GM10847 (cell line): ENCODE measurements around the gene ETV3L.

Experiments
- POLR2A ChIP-seq: IDR thresholded peaks from 2 replicates; pipeline ENCODE4 v1.6.1; 2011; ENCODE audit not compliant: insufficient read length; ENCODE audit errors: extremely low read depth

ETV3L gene

DNA sequence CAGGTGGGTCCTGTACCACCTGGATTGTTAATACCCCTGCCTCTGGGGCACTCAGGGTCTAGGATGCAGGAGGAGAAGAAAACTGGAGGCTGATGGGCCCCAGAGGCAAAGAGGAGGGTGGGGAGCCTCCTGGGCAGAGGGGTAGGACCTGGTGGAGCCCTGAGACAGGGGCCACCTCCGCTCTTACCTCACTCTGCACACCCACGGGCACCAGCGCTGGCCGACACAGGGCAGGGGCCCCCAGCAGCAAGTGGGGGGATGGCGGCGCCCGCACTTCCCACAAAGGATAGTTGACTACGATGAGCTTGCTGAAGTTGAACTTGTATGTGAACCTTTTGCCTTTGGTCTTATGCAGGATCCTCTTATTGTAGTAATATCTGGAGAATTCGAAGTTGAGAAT, 1.1 kb downstream of the ETV3L start:
- TF ChIP-seq POLR2A = no peak

DNA sequence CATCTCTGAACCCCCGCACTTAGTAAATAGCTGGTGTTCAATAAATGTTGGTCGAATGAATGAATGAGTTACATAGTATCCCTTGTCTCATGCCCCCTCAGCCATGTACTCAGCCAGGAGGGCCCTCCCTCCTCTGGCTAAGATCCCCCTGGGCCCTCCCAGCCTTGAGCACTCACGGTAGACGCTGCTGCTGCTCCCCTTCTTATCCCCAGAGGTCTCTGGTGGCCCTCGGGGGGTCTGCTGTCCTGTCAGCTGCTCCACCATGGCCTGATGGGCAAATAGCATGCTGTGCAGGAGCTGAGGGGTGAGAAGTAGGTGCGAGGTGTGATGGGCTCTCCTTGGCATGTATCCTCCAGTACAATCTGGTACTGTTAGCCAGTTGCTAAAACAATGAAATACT, 1.9 kb downstream of the ETV3L start:
- TF ChIP-seq POLR2A = no peak

DNA sequence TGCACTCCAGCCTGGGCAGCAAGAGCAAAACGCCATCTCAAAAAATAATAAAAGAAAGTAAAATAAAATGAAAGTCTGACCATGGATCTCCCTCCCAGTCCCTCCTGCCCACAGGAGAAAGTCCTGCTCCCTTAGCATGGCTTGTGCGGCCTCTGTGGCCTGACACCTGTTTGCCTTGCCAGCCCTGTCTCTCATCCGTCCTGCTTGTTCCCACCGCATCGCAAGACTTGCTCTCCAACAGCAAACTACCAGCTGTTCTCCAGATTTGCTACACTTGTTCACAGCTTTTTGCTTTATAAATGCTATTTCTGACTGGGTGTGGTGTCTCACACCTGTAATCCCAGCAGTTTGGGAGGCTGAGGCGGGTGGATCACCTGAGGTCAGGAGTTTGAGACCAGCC, 2.7 kb downstream of the ETV3L start:
- no peak for TF ChIP-seq POLR2A

DNA sequence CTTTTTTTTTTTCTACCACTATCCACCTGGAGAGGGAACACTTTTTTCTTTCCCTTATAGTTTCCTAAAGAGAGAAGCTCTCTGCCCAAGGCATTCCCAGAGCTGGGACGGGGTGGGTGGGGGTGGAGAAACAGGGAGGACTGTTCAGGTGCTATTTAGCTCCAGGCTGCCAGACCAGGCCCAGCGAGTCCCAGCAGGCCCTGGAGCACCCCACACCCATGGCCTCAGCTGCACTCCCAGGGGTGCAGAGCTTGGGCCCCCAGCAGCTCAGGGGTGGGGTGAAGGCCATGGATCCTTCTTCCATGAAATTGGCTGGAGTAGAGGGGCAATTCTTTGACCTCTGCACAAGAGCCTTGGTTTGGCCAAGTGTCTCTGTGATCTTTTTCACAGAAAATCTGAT, 4.1 kb downstream of the ETV3L start:
- no peak for TF ChIP-seq POLR2A

DNA sequence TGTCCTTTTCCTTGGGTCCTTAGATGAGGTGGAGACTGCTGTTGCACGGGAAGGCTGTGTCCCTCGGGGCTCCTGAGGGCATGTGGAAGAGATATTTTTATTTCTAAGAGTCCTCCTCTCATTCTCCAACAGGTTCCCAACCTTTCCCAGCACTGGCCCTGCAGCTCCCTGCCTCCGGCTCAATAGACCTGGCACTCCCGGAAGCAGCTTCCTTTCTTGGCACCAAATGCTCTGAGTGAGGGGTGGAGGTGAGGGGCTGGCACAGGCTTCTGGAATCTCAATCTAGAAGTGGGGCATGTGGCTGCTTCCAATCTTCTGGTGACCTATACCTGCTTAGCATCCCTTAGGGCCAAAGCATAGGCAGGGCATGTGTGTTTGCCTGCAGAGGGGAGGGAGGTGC, 4.5 kb downstream of the ETV3L start:
- TF ChIP-seq POLR2A = no peak

DNA sequence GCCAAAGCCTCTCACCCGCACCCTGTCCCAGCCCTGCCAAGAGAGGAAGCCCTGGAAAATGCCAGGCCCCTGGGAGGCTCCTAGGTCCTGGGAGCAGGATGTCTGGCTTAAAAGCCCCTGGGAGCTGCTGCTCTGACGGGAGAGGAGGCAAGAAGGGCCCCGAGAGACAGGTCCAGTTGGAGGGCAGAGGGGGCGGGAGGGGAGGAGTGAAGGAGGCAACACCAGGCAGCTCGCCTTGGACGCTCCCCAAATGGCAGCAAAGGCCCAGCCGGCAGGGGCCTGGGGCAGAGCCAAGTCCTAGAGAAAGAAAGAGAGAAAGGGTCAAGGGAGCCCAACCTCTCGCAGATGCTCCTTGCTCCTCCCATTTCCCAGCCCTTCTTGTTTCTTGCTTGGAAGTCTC, 6.8 kb downstream of the ETV3L start:
- TF ChIP-seq POLR2A = no peak

DNA sequence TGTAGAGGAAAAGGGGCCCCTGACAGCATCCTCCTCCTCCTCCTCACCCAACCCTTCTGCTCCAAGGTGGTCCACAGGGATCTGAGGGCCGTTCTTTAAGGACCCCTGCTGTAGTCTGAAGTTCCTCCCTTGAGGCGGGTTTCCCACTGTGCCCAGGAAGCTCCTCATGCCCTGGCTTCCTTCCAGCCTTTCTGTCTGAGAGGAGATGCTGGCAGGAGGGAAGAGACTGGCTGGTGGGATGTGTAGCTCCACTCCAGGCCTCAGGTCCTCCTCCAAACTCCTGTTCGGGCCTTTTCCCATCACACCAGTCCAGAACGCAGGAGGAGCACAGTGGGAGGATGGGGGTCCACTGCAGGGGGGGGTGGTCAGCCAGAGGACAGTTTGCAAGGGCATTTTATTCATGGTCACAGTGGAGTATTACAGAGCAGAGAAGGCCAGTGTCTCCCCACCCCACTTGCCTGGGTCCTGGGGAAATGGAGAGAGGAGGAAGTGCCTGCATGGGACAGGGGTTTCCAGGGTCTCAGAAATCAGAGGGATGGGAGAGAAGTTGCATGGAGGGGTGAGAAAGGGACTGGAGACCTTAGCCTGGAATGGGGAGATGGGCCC, 7.8 kb downstream of the ETV3L start:
- TF ChIP-seq POLR2A = no peak

DNA sequence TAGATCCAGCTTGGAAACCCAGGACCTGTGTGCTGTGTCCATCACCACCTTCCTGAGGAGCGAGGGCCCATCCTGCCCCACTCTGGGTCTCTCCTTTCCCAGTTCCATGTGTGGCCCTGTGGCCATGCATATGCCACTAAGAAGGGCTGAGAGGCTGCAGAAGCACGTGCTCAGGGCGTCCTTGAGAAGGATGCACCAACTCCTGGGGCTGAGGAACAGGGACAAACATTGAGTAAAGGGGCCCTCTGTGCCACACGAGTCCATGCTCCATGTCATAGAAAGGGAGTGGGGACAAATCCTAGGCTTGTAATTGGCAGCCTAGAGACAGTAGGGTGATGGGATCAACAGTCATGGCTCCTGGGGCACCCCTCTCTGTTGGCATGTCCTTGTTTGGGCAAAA, 8.4 kb downstream of the ETV3L start:
- no peak for TF ChIP-seq POLR2A

DNA sequence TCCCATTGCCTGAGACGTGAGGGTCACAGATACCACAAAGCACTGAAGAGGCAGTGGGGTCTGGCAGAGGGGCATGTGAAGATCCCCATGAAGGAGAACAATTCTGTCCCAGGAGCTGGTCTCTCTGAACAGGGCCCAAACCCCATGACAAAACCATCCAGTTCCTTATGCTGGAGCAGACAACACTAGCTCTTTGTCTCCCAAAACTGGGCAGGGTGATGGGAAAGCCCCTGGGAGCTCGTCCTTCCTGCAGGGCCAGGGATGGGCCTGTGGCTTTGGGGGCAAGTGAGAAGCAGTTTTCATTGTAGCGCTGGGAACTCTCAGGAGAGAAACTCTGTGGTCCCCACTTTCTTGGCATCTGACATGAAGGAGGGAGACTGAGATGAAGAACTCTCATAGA, 8.8 kb downstream of the ETV3L start:
- TF ChIP-seq POLR2A = no peak

DNA sequence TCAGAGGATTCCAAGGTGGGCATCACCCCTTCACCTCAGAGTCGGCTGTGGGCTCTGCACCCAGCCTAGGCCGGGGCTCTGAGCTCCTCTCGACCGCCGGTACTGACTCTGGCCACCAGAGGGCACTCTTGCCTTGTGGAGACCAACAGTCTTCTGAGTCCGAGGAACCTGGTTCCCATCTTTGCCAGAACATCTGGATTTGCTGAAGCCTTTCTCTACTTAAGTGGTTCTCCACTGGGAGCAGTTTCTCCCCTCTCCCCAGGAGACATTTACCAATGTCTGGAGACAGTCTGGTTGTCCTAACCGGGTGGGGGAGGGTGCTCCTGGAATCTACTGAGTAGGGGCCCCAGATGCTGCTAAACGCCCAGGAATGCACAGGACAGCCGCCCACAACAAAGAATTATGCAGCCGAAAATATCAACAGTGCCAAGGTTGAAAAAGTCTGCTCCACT, 9.4 kb downstream of the ETV3L start:
- TF ChIP-seq POLR2A = no peak

DNA sequence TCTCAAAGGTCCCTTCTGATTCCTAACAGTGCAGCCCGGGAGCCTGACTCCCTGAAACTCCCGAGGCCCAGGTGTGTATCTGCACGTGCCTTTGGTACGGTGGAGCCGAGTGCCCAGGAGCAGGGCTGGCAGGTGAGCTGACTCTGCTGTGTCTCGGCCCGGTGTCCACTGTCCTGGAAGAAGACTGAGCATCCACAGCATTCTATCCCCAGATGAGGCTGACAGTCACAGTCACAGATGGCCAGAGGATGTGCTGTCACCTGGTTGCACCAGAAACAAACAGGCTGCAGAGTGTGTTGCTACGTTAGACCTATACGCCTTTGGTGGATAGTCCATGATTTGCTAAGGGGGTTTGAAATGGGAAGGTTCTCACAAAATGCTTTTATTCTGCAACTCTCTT, 9.8 kb downstream of the ETV3L start:
- TF ChIP-seq POLR2A = no peak

DNA sequence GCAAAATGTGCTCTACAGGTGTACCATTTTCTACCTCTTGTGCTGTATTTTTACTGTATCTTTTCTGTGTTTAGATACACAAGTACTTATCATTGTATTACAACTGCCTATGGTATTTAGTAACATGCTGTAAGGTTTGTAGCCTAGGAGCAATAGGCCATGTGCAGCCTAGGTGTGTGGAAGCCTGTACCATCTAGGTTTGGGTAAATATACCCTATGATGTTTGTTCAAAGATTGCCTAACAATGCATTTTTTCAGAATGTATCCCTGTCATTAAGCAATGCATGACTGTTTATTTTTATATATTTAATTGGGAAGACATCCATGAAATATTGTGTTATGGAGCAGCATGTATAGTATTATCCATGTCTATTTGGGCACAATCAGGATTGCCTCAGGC, 11.0 kb downstream of the ETV3L start:
- no peak for TF ChIP-seq POLR2A

DNA sequence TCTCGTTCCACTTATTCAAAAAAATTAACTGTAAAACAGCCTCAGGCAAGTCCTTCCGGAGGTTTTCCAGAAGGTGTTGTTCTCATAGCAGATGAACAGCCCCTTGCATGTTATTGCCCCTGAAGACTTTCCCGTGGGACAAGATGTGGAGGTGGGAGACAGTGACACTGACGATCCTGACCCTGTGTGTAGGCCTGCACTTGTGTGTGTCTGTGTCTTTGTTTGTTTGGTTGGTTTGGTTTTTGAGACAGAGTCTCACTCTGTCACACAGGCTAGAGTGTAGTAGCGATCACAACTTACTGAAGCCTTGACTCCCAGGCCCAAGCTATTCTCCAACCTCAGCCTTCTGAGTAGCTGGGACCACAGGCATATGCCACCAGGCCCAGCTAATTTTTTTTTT, 12.6 kb downstream of the ETV3L start:
- TF ChIP-seq POLR2A = no peak

DNA sequence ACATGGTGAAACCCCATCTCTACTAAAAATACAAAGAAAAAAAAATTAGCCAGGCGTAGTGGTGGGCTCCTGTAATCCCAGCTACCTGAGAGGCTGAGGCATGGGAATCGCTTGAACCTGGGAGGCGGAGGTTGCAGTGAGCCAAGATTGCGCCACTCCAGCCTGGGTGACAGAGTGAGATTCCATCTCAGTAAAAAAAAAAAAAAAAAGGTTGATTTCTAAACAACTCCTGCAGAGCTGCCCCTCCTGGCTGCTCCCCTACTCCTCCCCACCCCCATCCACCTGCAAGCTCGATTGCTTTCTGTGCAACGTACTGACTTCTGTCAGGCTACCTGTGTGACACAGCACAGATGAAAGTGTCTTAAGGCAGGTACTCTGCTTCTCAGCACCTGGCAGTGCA, 13.3 kb downstream of the ETV3L start:
- TF ChIP-seq POLR2A = no peak

DNA sequence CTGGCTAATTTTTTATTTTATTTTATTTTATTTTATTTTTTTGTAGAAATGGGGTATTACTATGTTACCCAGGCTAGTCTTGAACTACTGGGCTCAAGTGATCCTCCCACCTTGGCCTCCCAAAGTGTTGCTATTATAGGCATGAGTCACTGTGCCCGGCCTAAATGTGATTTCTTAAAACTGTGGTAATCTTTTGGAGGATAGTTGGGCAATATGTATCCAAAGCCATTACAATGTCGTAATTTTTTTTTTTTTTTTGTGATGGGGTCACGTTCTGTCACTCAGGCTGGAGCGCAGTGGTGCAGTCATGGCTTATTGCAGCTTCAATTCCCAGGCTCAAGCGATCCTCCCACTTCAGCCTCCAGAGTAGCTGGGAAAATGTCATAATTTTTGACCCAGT, 14.2 kb downstream of the ETV3L start:
- TF ChIP-seq POLR2A = no peak

DNA sequence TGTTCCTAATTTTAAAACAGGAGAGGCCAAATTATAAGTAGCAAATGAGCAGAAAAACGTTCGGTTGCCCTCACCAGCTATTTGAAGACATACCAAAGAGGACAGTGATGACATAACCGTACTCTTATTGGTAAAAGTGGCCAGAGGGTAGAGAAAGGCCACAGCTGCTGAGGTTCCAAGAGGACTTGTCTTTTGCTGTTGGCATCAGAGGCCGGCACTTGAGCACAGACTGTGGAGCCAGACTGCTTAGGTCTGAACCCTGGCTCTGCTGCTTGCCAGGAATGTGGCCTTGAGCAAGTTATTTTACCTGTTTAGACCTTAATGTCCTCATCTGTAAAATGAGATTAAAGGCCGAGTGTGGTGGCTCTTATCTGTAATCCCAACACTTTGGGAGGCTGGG, 14.9 kb downstream of the ETV3L start:
- no peak for TF ChIP-seq POLR2A

DNA sequence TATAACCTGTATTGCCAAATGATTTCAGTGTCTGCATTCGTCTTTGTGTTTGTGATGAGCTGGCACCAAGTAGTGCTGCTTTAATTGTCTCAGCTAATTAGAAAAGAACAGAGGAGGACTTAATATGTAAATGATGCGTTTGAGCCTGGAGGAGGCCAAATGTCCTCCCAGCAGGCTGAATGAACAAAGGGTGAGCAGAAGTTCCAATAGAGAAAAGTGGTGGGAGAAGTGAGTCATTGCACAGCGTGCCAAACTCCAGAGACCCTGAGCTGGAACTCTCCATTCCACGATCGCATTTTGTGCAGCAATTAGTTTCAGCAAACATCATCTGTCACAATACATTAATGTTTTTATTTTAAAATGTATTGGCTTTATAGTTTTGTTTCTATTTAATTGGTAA, 17.9 kb downstream of the ETV3L start:
- TF ChIP-seq POLR2A = no peak

DNA sequence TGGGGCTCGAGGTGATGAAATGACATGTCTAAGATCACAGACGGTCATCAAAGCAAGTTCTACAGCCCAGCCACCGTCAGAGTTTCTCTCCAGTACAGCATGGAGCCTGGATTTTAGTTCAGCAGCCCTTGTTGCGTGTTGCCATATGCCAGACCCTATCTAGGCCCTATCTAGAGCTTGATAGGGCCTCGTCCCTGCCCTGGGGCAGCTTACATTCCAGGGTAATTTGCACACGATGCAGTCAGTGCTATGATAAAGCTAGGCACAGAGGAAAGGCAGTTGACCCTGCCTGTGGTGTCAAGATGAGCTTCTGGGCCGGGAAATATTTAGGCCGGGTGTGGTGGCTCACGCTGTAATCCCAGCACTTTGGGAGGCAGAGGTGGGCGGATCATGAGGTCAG, 18.9 kb downstream of the ETV3L start:
- TF ChIP-seq POLR2A = no peak
